ENCODE results near the gene B4GALT3.

The B4GALT3 gene

DNA sequence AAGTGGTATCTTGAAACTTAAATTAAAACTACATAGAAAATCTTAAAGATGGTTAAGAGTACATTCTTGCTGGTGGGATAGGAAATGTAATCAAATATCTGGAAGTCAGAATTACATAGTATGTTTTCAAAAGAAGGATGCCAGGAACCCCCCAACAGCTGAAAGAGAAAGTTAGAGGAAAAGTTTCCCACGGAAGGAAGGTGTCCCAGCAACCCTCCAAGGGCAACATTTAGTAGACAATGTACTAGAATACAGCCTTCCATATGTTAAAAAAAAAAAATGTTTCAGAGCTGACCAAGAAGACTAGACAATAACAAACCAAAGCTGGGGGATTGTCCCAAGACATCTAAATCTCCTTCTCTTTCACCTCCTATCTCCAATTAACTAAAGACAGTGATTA is 47.0 kb downstream of the B4GALT3 start:
- DNase-seq (ENCODE audit: extremely low read depth, insufficient read length): no peak
- Histone ChIP-seq H3K4me3 (replicated peaks; ENCODE audit: low read depth, low read length) (no peak overlapping the region), H3K27me3 (replicated peaks; ENCODE audit: control insufficient read depth, insufficient read depth, low read length) (no peaks in the 10 kb centered on the region), H3K36me3 (ENCODE audit: control insufficient read depth, insufficient read depth, low read length) (peaks cover 4% of the 10 kb centered on the region)
- TF ChIP-seq, protein P1, sequence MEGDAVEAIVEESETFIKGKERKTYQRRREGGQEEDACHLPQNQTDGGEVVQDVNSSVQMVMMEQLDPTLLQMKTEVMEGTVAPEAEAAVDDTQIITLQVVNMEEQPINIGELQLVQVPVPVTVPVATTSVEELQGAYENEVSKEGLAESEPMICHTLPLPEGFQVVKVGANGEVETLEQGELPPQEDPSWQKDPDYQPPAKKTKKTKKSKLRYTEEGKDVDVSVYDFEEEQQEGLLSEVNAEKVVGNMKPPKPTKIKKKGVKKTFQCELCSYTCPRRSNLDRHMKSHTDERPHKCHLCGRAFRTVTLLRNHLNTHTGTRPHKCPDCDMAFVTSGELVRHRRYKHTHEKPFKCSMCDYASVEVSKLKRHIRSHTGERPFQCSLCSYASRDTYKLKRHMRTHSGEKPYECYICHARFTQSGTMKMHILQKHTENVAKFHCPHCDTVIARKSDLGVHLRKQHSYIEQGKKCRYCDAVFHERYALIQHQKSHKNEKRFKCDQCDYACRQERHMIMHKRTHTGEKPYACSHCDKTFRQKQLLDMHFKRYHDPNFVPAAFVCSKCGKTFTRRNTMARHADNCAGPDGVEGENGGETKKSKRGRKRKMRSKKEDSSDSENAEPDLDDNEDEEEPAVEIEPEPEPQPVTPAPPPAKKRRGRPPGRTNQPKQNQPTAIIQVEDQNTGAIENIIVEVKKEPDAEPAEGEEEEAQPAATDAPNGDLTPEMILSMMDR (IDR thresholded peaks at IDR 0.05; ENCODE audit: insufficient read depth, low read length, poor library complexity, severe bottlenecking): no peak

DNA sequence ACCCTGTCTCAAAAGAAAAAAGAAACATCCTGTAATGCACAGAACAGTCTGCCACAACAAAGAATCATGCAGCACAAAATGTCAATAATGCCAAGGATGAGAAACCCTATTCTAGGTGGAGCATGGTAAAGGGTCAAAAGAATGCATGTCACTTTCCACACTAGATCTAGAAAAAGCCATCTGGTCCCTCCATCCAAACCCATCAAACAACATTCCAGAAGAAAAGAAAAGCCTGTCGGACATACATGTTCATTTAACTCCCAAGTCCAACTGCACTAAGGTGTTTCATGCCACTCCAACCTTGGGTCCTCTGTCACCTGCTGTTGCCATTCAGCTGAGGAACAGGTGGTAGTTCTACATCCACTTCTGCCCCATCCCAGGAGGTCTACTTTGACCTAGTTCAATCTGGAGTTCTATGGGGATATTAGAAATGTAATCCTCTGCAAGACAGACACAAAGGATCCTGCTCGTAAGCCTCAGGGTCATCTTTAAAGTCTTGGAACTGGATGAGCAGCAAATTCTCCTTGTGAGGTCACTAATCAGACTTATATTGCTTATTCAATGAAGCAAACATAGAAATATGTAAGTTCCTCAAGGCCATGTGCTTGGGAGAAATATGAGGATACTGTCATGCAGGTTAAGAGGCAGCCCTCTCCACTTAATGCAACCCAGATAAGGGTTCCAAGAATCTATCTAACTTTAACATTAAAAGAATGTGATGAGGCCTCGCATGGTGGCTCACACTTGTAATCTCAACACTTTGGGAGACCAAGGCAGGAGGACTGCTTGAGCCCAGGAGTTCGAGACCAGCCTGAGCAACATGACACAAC is 48.5 kb downstream of the B4GALT3 start:
- Histone ChIP-seq H3K4me3 (replicated peaks; ENCODE audit: low read depth, low read length) (no peak overlapping the region), H3K27me3 (replicated peaks; ENCODE audit: control insufficient read depth, insufficient read depth, low read length) (no peaks in the 10 kb centered on the region), H3K36me3 (ENCODE audit: control insufficient read depth, insufficient read depth, low read length) (peaks cover 9% of the 10 kb centered on the region)
- DNase-seq (ENCODE audit: extremely low read depth, insufficient read length): no peak
- TF ChIP-seq, protein P1 (IDR thresholded peaks at IDR 0.05; ENCODE audit: insufficient read depth, low read length, poor library complexity, severe bottlenecking): no peak

DNA sequence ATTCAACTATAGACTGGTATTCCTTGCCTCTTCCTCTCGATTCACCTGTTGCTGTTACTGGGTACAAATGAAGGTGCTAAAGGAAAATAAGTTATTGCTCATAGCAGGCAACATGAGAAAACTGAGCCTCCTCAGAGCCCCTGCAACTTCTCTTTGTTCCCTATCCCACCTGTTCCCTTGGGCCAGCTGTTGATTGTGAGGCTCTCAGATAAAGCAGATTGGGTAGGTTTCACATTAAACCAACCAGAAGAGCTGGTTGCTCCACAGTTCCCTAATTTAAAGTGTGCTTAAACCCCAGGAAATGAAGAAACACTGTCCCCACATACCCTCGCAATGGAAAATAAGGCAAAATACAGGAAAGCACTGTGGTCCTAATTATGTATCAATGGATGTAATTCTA is 49.7 kb downstream of the B4GALT3 start:
- Histone ChIP-seq H3K4me3 (replicated peaks; ENCODE audit: low read depth, low read length) (no peak overlapping the region), H3K36me3 (ENCODE audit: control insufficient read depth, insufficient read depth, low read length) (peaks cover 16% of the 10 kb centered on the region), H3K27me3 (replicated peaks; ENCODE audit: control insufficient read depth, insufficient read depth, low read length) (no peaks in the 10 kb centered on the region)
- TF ChIP-seq, protein P1 (IDR thresholded peaks at IDR 0.05; ENCODE audit: insufficient read depth, low read length, poor library complexity, severe bottlenecking): no peak
- DNase-seq (ENCODE audit: extremely low read depth, insufficient read length): no peak

DNA sequence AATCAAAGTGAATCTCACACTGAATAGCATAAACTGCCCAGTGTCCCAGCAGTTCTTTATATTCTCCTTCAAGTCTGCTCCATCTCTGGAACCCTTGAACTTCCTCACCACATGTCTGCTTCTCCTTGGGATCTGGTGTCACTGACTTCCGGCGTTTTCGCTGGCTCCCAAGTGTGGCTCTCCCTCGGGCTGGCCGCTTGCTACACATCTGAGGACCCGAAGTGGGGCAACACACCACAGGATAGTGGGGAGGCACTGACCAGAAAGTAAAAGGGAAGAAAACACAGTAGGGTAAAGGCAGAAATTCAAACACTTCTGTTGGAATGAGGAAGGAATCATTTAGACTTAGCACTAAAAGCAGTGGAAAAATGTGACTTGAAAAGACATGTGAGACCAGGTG is 54.3 kb downstream of the B4GALT3 start:
- Histone ChIP-seq H3K4me3 (replicated peaks; ENCODE audit: low read depth, low read length) (no peak overlapping the region), H3K27me3 (replicated peaks; ENCODE audit: control insufficient read depth, insufficient read depth, low read length) (no peaks in the 10 kb centered on the region), H3K36me3 (ENCODE audit: control insufficient read depth, insufficient read depth, low read length) (peaks cover 30% of the 10 kb centered on the region)
- DNase-seq (ENCODE audit: extremely low read depth, insufficient read length): no peak
- TF ChIP-seq, protein P1 (IDR thresholded peaks at IDR 0.05; ENCODE audit: insufficient read depth, low read length, poor library complexity, severe bottlenecking): no peak

DNA sequence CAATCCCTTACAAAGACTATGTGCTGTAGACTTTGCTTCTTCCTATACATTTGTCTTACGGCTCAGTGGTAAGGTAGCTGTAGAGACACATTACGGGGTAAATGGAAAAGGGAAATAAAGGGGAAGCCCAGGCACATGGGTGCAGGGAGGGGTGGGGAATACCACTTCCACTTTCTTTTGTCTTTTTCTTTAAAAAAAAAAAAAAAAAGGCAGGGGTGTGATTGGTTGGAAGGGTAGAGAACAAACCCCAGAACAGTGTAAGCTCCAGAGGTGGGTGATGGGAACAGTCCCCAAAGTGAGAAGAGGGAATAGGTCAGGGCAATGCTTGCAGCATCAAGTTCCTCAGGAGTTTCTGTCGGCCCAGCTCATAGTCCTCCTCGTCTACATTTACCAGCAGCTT is 55.5 kb downstream of the B4GALT3 start:
- DNase-seq (ENCODE audit: extremely low read depth, insufficient read length): no peak
- TF ChIP-seq, protein P1 (IDR thresholded peaks at IDR 0.05; ENCODE audit: insufficient read depth, low read length, poor library complexity, severe bottlenecking): no peak
- Histone ChIP-seq H3K36me3 (ENCODE audit: control insufficient read depth, insufficient read depth, low read length) (peaks cover 30% of the 10 kb centered on the region), H3K27me3 (replicated peaks; ENCODE audit: control insufficient read depth, insufficient read depth, low read length) (no peaks in the 10 kb centered on the region), H3K4me3 (replicated peaks; ENCODE audit: low read depth, low read length) (no peak overlapping the region)
